Chondrocyte (in vitro differentiated cells): Measurements from ENCODE around the gene SRSF1. TPM values are rescaled to one million over a fixed set of nuclear protein-coding genes. Genes with fewer than 3 reads are reported as not detected.

Source experiments
- DNase-seq: peaks from one replicate; pipeline ENCODE4 v3.0.0; 2021; ENCODE audit warnings: mixed read lengths, low spot score
- H3K27ac Mint-ChIP-seq: one replicate; pipeline ENCODE4 v1.8.0; 2021; ENCODE audit warnings: mild to moderate bottlenecking, moderate library complexity, mixed read lengths; ENCODE audit not compliant: unreplicated experiment
- H3K27me3 Mint-ChIP-seq: 2 replicates; pipeline ENCODE4 v1.8.0; 2021; ENCODE audit warnings: low read depth, mixed read lengths
- H3K36me3 Mint-ChIP-seq: 2 replicates; pipeline ENCODE4 v1.8.0; 2021; ENCODE audit warnings: low read depth, mixed read lengths
- H3K4me1 Mint-ChIP-seq: 2 replicates; pipeline ENCODE4 v1.8.0; 2021; ENCODE audit warnings: low read depth, mild to moderate bottlenecking, mixed read lengths
- H3K4me3 Mint-ChIP-seq: one replicate; pipeline ENCODE4 v1.8.0; 2021; ENCODE audit warnings: mild to moderate bottlenecking, moderate library complexity, mixed read lengths; ENCODE audit not compliant: unreplicated experiment
- H3K9me3 Mint-ChIP-seq: 2 replicates; pipeline ENCODE4 v1.8.0; 2021; ENCODE audit warnings: low read depth, mixed read lengths
- CTCF ChIP-seq: fragments of 200-600 bp; sonication (generic); IDR thresholded peaks from 2 replicates; pipeline ENCODE4 v1.5.0; 2021; ENCODE audit warnings: antibody characterized with exemption, mild to moderate bottlenecking, moderate library complexity
- total RNA-seq: library from RNA; stranded (reverse); gene quantifications from 3 replicates; pipeline ENCODE4 v1.2.1, GENCODE V29; 2021

Gene SRSF1
- total RNA-seq, 1 donor from 2014 or later: 115 TPM

GRCh38 chr17:58028578-58028977 is 21.5 kb upstream of the SRSF1 start:
- peaks cover 21% of the 10 kb centered on the region for H3K27me3 Mint-ChIP-seq
- TF ChIP-seq CTCF: no peak

DNA sequence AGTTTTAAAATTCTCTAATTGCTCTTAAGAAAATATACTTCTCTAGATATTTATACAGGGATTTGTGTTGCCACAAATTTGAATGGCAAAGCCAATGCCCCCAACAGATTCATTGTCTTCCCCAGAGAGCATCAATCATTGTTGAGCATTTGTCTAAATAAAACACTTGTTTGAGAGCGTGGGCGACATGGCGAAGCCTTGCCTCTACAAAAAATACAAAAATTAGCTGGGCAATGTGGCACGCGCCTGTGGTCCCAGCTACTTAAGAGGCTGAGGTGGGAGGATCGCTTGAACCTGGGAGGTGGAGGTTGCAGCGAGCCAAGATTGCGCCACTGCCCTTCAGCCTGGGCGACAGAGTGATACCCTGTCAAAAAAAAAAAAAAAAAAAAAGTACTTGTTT is 13.4 kb upstream of the SRSF1 start:
- Mint-ChIP-seq H3K27ac (no peak overlapping the region), H3K4me1 (no peaks in the 10 kb centered on the region), H3K27me3 (peaks cover 5% of the 10 kb centered on the region), H3K9me3 (no peaks in the 10 kb centered on the region), H3K36me3 (no peaks in the 10 kb centered on the region), H3K4me3 (no peak overlapping the region)
- no peak for DNase-seq
- TF ChIP-seq CTCF: no peak

More at GRCh38 chr17:58028578-58028977, 21.5 kb upstream of the SRSF1 start:
- Mint-ChIP-seq H3K27ac (no peak overlapping the region), H3K4me3 (no peak overlapping the region), H3K36me3 (no peaks in the 10 kb centered on the region), H3K4me1 (no peaks in the 10 kb centered on the region), H3K9me3 (peaks cover 6% of the 10 kb centered on the region)
- DNase-seq: no peak

DNA sequence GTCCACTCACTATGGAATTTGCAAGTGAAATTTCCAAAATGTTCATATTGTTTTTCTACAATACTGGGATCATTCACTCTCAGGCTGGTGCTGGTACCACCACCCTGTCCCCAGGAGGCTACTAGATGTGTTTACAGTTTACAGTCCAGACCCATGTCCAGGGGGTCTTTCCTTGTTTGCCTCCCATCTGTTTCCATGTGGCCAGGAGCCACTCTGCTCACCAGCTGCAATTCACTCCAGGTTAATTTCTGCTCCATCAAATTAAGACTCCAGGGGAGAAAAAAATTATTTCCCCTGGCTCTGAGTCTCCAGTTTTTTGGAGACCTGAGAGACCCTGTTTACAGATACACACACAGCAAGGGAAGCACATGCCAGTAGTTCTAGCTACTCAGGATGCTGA is 12.5 kb upstream of the SRSF1 start:
- H3K4me3 Mint-ChIP-seq: no peak overlapping the region
- H3K36me3 Mint-ChIP-seq: no peaks in the 10 kb centered on the region
- H3K27ac Mint-ChIP-seq: no peak overlapping the region

DNA sequence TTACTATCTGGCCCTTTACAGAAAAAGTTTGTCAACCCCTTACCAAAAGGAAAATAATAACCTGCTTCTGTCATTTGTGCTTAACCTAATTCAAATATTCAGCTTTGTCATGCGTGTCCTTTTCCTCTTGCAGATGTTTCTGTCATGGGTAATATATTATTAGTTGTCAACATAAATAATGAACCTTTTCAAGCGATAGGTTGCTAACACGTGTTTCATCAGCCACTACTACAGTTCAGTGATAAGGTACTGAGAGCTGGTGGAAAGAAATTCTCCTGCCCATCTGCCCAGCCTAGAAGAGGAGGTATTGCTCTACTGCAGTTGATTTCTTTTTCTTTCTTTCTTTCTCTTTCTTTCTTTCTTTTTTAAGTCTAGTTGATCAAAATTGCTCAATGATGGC is 12.0 kb upstream of the SRSF1 start:
- H3K4me1 Mint-ChIP-seq: peaks cover 1% of the 10 kb centered on the region
- no peak for TF ChIP-seq CTCF
- H3K9me3 Mint-ChIP-seq: no peaks in the 10 kb centered on the region
- no peaks in the 10 kb centered on the region for H3K36me3 Mint-ChIP-seq
- H3K27ac Mint-ChIP-seq: no peak overlapping the region
- H3K27me3 Mint-ChIP-seq: no peaks in the 10 kb centered on the region
- no peak overlapping the region for H3K4me3 Mint-ChIP-seq
- no peak for DNase-seq

More for the DNA sequence above, 12.5 kb upstream of the SRSF1 start:
- TF ChIP-seq CTCF: no peak
- no peaks in the 10 kb centered on the region for H3K9me3 Mint-ChIP-seq
- H3K27me3 Mint-ChIP-seq: peaks cover 2% of the 10 kb centered on the region
- no peak for DNase-seq
- H3K4me1 Mint-ChIP-seq: no peaks in the 10 kb centered on the region

DNA sequence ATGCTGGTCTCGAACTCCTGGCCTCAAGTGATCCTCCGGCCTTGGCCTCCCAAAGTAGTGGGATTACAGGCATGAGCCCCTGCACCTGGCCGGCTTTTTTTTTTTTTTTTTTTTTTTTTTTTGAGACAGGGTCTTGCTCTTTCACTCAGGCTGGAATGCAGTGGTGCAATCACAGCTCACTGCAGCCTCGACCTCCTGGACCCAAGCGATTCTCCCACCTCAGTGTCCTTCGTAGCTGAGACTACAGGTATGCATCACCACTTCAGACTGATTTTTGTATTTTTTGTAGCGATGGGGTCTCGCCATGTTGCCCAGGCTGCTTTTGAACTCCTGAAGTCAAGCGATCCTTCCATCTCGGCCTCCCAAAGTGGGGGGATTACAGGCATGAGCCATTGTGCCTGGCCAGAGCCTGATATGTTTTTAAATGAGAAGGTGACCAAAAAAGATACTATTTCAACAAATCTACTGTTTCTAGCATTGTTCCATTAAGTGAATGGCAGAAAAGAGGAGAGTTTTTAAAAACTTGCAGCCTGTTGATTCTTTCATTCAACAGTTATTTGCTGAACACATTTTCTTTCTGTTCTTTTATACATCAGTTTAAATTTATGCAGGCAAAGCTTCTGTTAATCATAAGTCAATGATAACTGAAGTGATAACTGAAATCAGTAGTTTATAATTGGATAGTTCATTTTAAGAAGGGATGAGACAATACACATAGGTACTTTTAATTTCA is 3.2 kb upstream of the SRSF1 start:
- TF ChIP-seq CTCF: no peak
- Mint-ChIP-seq H3K4me1 (peaks cover 24% of the 10 kb centered on the region), H3K9me3 (no peaks in the 10 kb centered on the region), H3K36me3 (peaks cover 7% of the 10 kb centered on the region), H3K27me3 (no peaks in the 10 kb centered on the region), H3K27ac (no peak overlapping the region), H3K4me3 (no peak overlapping the region)
- no peak for DNase-seq
